ENCODE data around the gene POLR2H.

DNA sequence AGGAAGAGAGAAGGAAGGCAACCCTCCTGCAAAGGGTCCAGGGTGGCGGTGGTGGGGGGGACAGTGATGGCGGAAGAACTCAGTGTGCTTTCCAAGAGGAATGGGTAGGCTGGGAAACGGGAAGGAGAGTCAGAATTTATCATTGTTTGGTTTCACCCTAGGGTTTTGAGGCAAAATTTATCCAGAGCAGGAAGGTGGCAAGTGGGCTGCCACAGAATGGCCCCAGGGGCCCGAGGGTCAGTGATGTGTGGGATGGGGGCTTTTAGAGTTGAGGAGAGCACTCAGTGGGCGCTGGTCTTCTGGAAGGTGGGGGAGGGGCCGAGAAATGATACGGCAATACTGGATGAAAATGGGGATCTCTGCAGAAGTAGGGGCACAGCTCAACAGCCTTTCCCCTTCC is 23.5 kb upstream of the POLR2H start:
- TF ChIP-seq, protein P1, sequence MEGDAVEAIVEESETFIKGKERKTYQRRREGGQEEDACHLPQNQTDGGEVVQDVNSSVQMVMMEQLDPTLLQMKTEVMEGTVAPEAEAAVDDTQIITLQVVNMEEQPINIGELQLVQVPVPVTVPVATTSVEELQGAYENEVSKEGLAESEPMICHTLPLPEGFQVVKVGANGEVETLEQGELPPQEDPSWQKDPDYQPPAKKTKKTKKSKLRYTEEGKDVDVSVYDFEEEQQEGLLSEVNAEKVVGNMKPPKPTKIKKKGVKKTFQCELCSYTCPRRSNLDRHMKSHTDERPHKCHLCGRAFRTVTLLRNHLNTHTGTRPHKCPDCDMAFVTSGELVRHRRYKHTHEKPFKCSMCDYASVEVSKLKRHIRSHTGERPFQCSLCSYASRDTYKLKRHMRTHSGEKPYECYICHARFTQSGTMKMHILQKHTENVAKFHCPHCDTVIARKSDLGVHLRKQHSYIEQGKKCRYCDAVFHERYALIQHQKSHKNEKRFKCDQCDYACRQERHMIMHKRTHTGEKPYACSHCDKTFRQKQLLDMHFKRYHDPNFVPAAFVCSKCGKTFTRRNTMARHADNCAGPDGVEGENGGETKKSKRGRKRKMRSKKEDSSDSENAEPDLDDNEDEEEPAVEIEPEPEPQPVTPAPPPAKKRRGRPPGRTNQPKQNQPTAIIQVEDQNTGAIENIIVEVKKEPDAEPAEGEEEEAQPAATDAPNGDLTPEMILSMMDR (conservative IDR thresholded peaks at IDR 0.05; ENCODE audit: low read depth, low read length): no peak
- no peak for TF ChIP-seq EZH2 (IDR thresholded peaks at IDR 0.05; ENCODE audit: borderline replicate concordance, low read depth, low read length, poor library complexity, severe bottlenecking)
